NCI-H345 (cell line): Measurements from ENCODE around the gene VARS1.
"Not testable (repeated sequence)": the region's sequence is repeated elsewhere in the genome, so short reads cannot be mapped to it uniquely, and the experiment has no call there.

Source experiments
- DNase-seq: peaks from one replicate; lab custom pipeline; 2025; lab: John Stamatoyannopoulos, UW

Gene VARS1

GRCh38 chr6:31794294-31794865 is 1.2 kb downstream of the VARS1 start:
- DNase-seq: no peak

GRCh38 chr6:31793927-31794245 is 1.7 kb downstream of the VARS1 start:
- not testable (repeated sequence) for DNase-seq

GRCh38 chr6:31792761-31793171 is 2.8 kb downstream of the VARS1 start:
- DNase-seq: no peak

- DNase-seq: no peak
These were observed 3.5 kb downstream of the VARS1 start for GRCh38 chr6:31792090-31792374.

GRCh38 chr6:31791324-31792089 is 4.0 kb downstream of the VARS1 start:
- peak; percentile 24 for DNase-seq

GRCh38 chr6:31785475-31785874 is 10.1 kb downstream of the VARS1 start:
- no peak for DNase-seq

GRCh38 chr6:31784098-31784925 is 11.2 kb downstream of the VARS1 start:
- DNase-seq: no peak

GRCh38 chr6:31782126-31782855 is 13.3 kb downstream of the VARS1 start:
- DNase-seq: no peak

GRCh38 chr6:31781244-31782125 is 14.1 kb downstream of the VARS1 start:
- no peak for DNase-seq

- DNase-seq: no peak
These were observed 14.9 kb downstream of the VARS1 start for GRCh38 chr6:31780507-31781243.

- no peak for DNase-seq
These were observed 15.6 kb downstream of the VARS1 start for GRCh38 chr6:31779908-31780307.

GRCh38 chr6:31778999-31779885 is 16.3 kb downstream of the VARS1 start:
- DNase-seq: no peak

GRCh38 chr6:31778193-31778592 is 17.4 kb downstream of the VARS1 start:
- no peak for DNase-seq

GRCh38 chr6:31777667-31778050 is 17.9 kb downstream of the VARS1 start:
- DNase-seq: no peak

GRCh38 chr6:31776989-31777666 is 18.4 kb downstream of the VARS1 start, which contains the start of gene VWA7:
Gene VWA7 (minus strand): TSS chr6:31777328. CDS start chr6:31776779, 549 bp downstream.
- DNase-seq: peak; percentile 48

- no peak for DNase-seq
These were observed 19.0 kb downstream of the VARS1 start for GRCh38 chr6:31776485-31776988.

- DNase-seq: no peak
These were observed 19.7 kb downstream of the VARS1 start for GRCh38 chr6:31775633-31776484.

- no peak for DNase-seq
These were observed 20.4 kb downstream of the VARS1 start for GRCh38 chr6:31775184-31775583.
